ENCODE results near the gene ITGB3.

DNA sequence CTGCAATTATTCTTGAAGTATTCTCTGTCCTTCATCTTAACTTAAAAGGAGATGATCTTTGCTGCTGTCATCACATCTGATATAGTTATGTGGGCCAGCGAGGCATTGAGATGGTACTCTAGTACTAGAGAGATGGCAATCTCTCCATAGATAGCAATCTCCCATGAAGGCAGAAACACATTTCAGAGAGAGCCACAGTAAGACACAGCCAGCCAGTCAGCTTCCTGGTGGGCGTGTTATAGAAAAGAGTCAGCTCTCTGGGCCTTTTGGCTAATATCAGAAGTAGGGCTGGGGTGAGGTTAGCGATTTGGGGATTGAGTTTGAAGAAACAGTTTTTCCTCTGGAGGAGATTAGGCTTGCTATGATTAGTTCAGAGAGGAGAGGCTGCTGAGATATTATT is 47.5 kb downstream of the ITGB3 start:
- TF ChIP-seq EZH2 (IDR thresholded peaks at IDR 0.05; ENCODE audit: insufficient read depth, poor library complexity, severe bottlenecking), result no peak
- no peak for TF ChIP-seq EZH2phosphoT487 (IDR thresholded peaks at IDR 0.05; ENCODE audit: insufficient read depth, low read depth)

Measured in GM23248 (cell line).